Lower lobe of right lung (tissue), 2 donors: ENCODE results near the gene CPA1. TPM values are rescaled to one million over a fixed set of nuclear protein-coding genes. Genes with fewer than 3 reads are reported as not detected.

Experiments
- ATAC-seq, 2 donors: fragments of 200-7000 bp; cut with Tn5 transposase; one replicate each; pipeline ENCODE4 v1.9.1; 2020 to 2022; ENCODE audit warnings: mild to moderate bottlenecking in 2 of 2, moderate library complexity in 2 of 2
- DNase-seq: peaks from one replicate; pipeline ENCODE4 v3.0.0-alpha.2; 2020
- H3K27ac ChIP-seq: fragments of 200-600 bp; one replicate; pipeline ENCODE4 v1.8.0; 2022
- H3K27me3 ChIP-seq: fragments of 200-600 bp; one replicate; pipeline ENCODE4 v1.8.0; 2022; ENCODE audit warnings: low read depth
- H3K36me3 ChIP-seq: fragments of 200-600 bp; one replicate; pipeline ENCODE4 v1.8.0; 2022; ENCODE audit warnings: mild to moderate bottlenecking
- H3K4me1 ChIP-seq: fragments of 200-600 bp; one replicate; pipeline ENCODE4 v1.8.0; 2022
- H3K4me3 ChIP-seq: fragments of 200-600 bp; one replicate; pipeline ENCODE4 v1.8.0; 2022; ENCODE audit warnings: mild to moderate bottlenecking
- H3K9me3 ChIP-seq: fragments of 200-600 bp; one replicate; pipeline ENCODE4 v1.8.0; 2022
- intact Hi-C: fragments of 100-400 bp; cut with DNase I; formaldehyde crosslinking; loops from one replicate; pipeline ENCODE4 v1.11.0; 2022
- long read RNA-seq: library from polyadenylated mRNA; unstranded; transcript quantifications from one replicate; pipeline ENCODE4 v2.0.0, GENCODE V29; 2021
- total RNA-seq: library from RNA; stranded (reverse); fragmentation: NEBNext Ultra II Directional; extraction: Animal tissue kit (Norgen Biotek cat#: 25700); gene quantifications from one replicate; pipeline ENCODE4 v1.2.1, GENCODE V29; 2021
- TF ChIP-seq, protein P1 (sequence below): fragments of 200-600 bp; IDR thresholded peaks from one replicate; pipeline ENCODE4 v1.8.0; 2022; ENCODE audit warnings: antibody characterized with exemption, mild to moderate bottlenecking
- donor health status: DM: no; HTN: yes; CAD: no; lungs with severe emphysema.

CPA1 gene
- 0.30 TPM for total RNA-seq
- long read RNA-seq, partial matches to known transcripts, result 0 of 1 reads
- long read RNA-seq, other reads (novel, unspliced or antisense), result 1 of 1 reads

DNA sequence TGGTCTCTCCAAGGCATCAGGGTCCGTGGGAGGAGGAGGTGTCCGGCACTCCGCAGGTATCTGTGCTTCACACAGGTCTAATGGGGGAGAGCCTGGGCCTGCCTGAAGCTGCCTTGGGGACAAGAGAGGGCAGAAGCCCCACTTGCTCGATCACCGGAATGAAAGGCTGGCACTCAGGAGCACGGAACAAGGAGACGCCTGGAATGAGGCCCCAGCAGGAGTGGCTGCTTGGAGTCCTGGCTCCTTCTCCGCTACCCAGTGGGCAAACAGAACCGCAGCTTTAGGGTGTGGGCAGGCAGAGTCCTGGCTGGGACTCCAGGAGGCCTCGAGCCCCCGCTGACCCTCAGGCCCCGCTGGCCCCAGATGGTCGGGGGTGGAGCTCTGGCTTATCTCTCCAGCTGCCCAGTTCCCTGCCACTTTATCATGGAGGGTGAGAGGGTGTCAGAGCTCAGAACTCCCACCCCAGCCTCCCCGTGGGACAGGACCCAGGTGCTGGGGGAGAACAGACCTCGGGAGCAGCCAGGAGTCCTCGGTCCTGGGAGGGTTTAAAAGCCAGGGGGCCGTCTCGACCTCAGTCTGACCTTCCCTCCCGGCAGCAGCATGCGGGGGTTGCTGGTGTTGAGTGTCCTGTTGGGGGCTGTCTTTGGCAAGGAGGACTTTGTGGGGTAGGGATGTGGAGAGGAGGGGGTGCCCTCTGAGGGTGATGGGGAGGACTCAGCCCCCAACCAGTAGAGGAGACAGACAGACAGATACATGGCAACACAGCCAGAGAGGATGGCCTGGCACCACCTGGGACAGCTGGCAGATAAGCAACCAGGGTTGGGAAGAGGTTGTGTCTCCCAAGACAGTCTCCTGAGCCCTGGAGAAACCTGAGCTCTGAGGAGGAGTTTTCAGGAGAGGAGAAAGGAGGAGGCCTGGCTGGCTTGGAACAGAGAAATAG lies at the start of gene CPA1:
CPA1 (plus strand) TSS at position 574 of the 940 bp plus-strand sequence; CDS start at position 601, 27 bp downstream.
- H3K27me3 ChIP-seq, result no peaks in the 10 kb centered on the region
- H3K27ac ChIP-seq, result no peak within 1 kb of the TSS
- TF ChIP-seq, protein P1, sequence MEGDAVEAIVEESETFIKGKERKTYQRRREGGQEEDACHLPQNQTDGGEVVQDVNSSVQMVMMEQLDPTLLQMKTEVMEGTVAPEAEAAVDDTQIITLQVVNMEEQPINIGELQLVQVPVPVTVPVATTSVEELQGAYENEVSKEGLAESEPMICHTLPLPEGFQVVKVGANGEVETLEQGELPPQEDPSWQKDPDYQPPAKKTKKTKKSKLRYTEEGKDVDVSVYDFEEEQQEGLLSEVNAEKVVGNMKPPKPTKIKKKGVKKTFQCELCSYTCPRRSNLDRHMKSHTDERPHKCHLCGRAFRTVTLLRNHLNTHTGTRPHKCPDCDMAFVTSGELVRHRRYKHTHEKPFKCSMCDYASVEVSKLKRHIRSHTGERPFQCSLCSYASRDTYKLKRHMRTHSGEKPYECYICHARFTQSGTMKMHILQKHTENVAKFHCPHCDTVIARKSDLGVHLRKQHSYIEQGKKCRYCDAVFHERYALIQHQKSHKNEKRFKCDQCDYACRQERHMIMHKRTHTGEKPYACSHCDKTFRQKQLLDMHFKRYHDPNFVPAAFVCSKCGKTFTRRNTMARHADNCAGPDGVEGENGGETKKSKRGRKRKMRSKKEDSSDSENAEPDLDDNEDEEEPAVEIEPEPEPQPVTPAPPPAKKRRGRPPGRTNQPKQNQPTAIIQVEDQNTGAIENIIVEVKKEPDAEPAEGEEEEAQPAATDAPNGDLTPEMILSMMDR, result no peak
- H3K4me1 ChIP-seq, result peaks cover 7% of the 10 kb centered on the region
- intact Hi-C loops, result no loop called here
- H3K36me3 ChIP-seq, result no peaks in the 10 kb centered on the region
- ATAC-seq (peak; percentile 35 to 43), DNase-seq (no peak)
- no peak within 1 kb of the TSS for H3K4me3 ChIP-seq
- peaks cover 10% of the 10 kb centered on the region for H3K9me3 ChIP-seq

DNA sequence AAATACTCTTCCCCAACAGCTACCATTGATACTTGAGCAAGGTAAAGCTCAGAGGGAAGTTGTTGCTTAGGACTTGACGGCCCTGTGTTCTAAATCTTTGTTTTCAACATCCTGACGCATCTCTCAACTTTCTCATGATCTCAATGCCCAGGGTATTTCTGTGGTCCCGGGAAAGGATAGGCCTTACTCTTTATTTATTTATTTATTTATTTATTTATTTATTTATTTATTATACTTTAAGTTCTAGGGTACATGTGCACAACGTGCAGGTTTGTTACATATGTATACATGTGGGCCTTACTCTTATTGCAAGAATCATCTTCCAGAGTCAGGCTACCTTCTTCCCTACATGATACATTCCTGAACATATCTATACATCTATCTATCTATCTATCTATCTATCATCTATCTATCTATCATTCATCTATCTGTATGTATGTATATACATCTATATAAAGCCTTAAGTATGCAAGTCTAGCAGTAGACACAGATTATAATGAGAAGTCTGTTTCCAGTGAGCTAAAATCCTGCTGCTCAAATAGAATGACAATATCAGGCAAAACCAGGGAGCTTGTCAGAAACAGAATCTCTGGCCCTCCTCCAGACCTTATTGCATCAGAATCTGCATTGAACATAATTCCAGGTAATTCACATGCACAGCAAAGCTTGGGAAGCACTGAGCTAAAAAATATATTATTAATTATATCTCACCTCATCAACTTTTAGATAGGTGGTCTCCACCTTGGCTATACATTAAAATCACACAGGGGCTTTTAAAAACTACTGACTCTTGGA lies 47.8 kb upstream of the CPA1 start:
- Histone ChIP-seq H3K27me3 (no peaks in the 10 kb centered on the region), H3K27ac (no peak overlapping the region), H3K4me3 (no peak overlapping the region), H3K36me3 (no peaks in the 10 kb centered on the region), H3K4me1 (no peaks in the 10 kb centered on the region), H3K9me3 (no peaks in the 10 kb centered on the region)
- DNase-seq (no peak), ATAC-seq (no peak)
- intact Hi-C loops, result no loop called here
- TF ChIP-seq, protein P1, result no peak

DNA sequence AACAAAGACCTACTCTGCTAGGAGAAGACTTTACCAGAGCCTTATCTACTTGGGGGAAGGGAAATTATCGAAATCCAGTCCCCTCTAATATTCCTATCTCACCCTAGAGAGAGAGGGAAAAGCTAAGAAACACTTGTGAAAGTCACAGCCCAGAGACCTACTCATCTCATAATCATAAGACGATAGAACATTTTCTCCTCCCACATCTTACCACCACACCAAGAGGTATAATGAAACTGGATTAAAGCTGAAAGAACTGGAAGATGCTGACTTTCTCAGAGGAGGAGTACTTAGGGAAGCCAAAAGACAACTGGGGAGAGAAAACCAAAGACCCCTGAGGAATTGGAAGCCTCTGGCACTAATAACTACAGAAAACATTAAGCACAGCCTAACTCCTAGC lies 46.5 kb upstream of the CPA1 start:
- Histone ChIP-seq H3K4me3 (no peak overlapping the region), H3K4me1 (no peaks in the 10 kb centered on the region), H3K27me3 (no peaks in the 10 kb centered on the region), H3K36me3 (no peaks in the 10 kb centered on the region), H3K9me3 (no peaks in the 10 kb centered on the region), H3K27ac (no peak overlapping the region)
- intact Hi-C loops, result no loop called here
- TF ChIP-seq, protein P1, result no peak
- ATAC-seq (no peak), DNase-seq (no peak)

DNA sequence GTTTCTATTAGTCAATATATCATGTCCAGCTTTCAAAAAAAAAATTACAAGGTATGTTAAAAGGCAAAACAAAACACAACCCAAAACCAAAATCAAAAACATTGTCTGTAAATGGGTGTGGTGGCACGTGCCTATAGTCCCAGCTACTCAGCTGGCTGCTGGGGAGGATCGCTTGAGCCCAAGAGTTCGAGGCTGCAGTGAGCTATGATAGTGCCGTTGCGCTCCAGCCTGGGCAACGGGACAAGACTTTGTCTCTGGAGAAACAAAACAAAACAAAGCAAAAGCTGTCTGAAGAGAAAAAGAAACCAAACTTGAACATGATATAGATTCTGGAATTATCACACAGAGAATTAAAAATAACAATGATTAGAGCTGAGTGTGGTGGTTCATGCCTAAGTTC lies 46.0 kb upstream of the CPA1 start:
- Histone ChIP-seq H3K36me3 (no peaks in the 10 kb centered on the region), H3K9me3 (no peaks in the 10 kb centered on the region), H3K4me1 (no peaks in the 10 kb centered on the region), H3K27ac (no peak overlapping the region), H3K27me3 (no peaks in the 10 kb centered on the region), H3K4me3 (no peak overlapping the region)
- no peak for ATAC-seq
- DNase-seq, result no peak
- TF ChIP-seq, protein P1, result no peak
- intact Hi-C loops, result no loop called here

DNA sequence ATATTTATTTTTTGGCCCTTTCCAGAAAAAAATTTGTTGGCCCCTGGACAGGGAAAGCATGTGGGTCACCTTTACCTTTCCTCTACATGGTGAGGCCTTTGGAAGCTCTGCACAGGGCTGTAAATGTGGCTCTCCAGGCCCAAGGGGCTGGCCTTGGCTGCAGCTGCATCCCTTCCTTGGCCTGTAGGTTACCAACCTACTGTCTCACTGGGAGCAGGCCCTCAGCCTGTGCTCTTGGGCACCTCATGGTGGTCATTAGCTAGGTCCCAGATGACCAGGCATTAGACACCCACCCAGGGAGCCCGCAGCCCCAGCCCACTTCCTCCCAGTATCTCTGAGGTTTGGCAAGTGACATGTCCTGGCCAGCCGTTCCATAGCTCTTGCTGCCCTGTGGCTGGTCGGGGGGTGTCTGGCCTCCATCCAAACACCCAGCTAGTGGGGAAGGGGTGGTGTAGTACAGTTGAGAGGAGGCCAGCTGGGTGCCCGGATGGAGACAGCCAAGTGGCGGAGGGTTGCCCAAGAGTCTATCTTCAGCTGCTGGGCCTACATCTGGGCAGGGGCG lies 42.8 kb upstream of the CPA1 start:
- Histone ChIP-seq H3K9me3 (no peaks in the 10 kb centered on the region), H3K27ac (no peak overlapping the region), H3K4me1 (no peaks in the 10 kb centered on the region), H3K27me3 (no peaks in the 10 kb centered on the region), H3K4me3 (no peak overlapping the region), H3K36me3 (no peaks in the 10 kb centered on the region)
- no peak for DNase-seq
- no peak for ATAC-seq
- TF ChIP-seq, protein P1, result no peak
- intact Hi-C loops, result no loop called here
